Loucy (cell line): Measurements from ENCODE around the gene HELT.

ENCODE experiments used
- H2AFZ ChIP-seq: fragments of 200-600 bp; sonication (generic); 2 replicates; pipeline ENCODE4 v1.6.0; 2016; ENCODE audit warnings: antibody characterized with exemption, mild to moderate bottlenecking, low read length, moderate library complexity
- H3F3A ChIP-seq: fragments of 200-600 bp; 2 replicates; pipeline ENCODE4 v1.6.0; 2016; ENCODE audit warnings: antibody characterized with exemption, low read depth, mild to moderate bottlenecking
- H3K27me3 ChIP-seq: fragments of 200-600 bp; sonication (generic); 2 replicates; pipeline ENCODE4 v1.6.1; 2014; ENCODE audit warnings: low read length, mild to moderate bottlenecking; ENCODE audit not compliant: insufficient read depth, poor library complexity, severe bottlenecking
- H3K36me3 ChIP-seq: fragments of 200-600 bp; sonication (generic); 2 replicates; pipeline ENCODE4 v1.6.1; 2016; ENCODE audit warnings: low read length; ENCODE audit not compliant: insufficient read depth
- H3K4me1 ChIP-seq: fragments of 200-600 bp; sonication (generic); 2 replicates; pipeline ENCODE4 v1.5.1; 2014; ENCODE audit warnings: low read length, mild to moderate bottlenecking; ENCODE audit not compliant: insufficient read depth, poor library complexity, severe bottlenecking
- H3K4me2 ChIP-seq: fragments of 200-600 bp; sonication (generic); 2 replicates; pipeline ENCODE4 v1.6.0; 2014; ENCODE audit warnings: antibody characterized with exemption, low read length, low read depth, mild to moderate bottlenecking; ENCODE audit not compliant: poor library complexity, severe bottlenecking
- H3K4me3 ChIP-seq: fragments of 200-600 bp; sonication (generic); 2 replicates; pipeline ENCODE4 v1.5.1; 2014; ENCODE audit warnings: low read length, mild to moderate bottlenecking, mixed read lengths; ENCODE audit not compliant: poor library complexity, severe bottlenecking
- H3K79me2 ChIP-seq: fragments of 200-600 bp; sonication (generic); 2 replicates; pipeline ENCODE4 v1.6.1; 2014; ENCODE audit warnings: low read length; ENCODE audit not compliant: insufficient read depth
- H3K9ac ChIP-seq: fragments of 200-600 bp; sonication (generic); 2 replicates; pipeline ENCODE4 v1.6.0; 2014; ENCODE audit warnings: mild to moderate bottlenecking, low read depth, low read length, moderate library complexity; ENCODE audit not compliant: poor library complexity, severe bottlenecking
- H3K9me2 ChIP-seq: fragments of 200-600 bp; sonication (generic); replicated peaks from 2 replicates; pipeline ENCODE4 v1.6.1; 2016; ENCODE audit warnings: low read depth, low read length, mixed read lengths
- H3K9me3 ChIP-seq: fragments of 200-600 bp; sonication (generic); 2 replicates; pipeline ENCODE4 v1.6.1; 2014; ENCODE audit warnings: mild to moderate bottlenecking, antibody characterized with exemption, low read length, low read depth; ENCODE audit not compliant: insufficient read depth
- H4K20me1 ChIP-seq: fragments of 200-600 bp; sonication (generic); 2 replicates; pipeline ENCODE4 v1.6.0; 2014; ENCODE audit warnings: antibody characterized with exemption, low read length, mild to moderate bottlenecking; ENCODE audit not compliant: insufficient read depth, poor library complexity, severe bottlenecking
- EZH2phosphoT487 ChIP-seq: fragments of 200-600 bp; IDR thresholded peaks from 2 replicates; pipeline ENCODE4 v1.6.1; 2018; ENCODE audit warnings: antibody characterized with exemption, mild to moderate bottlenecking, moderate library complexity, borderline replicate concordance
- TF ChIP-seq, protein P1 (sequence below): fragments of 200-600 bp; sonication (generic); conservative IDR thresholded peaks from 2 replicates; pipeline ENCODE4 v1.5.1; 2014; ENCODE audit warnings: mild to moderate bottlenecking, antibody characterized with exemption, low read length

The HELT gene

DNA sequence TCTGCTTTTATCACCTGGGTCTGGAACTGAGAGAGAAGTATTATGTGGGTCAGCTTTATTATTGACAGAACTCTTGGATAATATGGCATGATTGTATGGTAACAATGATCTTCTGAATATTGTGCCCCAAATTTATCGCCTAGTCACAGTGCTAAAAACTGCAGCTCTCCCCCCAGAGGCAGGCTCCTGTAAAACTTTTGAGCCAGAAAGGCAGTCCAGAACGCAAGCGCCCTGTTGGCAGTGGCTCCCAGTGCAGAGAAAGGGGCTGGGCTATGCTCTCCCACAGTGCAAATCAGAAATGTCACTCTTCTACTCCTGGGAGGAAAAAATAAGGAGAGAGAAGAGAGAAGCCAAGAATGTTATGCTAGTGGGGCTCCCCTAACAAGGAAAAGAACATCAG is 50.5 kb downstream of the HELT start:
- Histone ChIP-seq H3K4me2 (no peak overlapping the region), H2AFZ (no peak overlapping the region), H3K9me2 (no peaks in the 10 kb centered on the region), H3F3A (no peaks in the 10 kb centered on the region), H3K9ac (no peak overlapping the region), H3K4me3 (no peak overlapping the region), H4K20me1 (no peaks in the 10 kb centered on the region), H3K27me3 (no peaks in the 10 kb centered on the region), H3K36me3 (no peaks in the 10 kb centered on the region), H3K9me3 (no peaks in the 10 kb centered on the region), H3K79me2 (no peaks in the 10 kb centered on the region), H3K4me1 (no peaks in the 10 kb centered on the region)
- TF ChIP-seq, protein P1, sequence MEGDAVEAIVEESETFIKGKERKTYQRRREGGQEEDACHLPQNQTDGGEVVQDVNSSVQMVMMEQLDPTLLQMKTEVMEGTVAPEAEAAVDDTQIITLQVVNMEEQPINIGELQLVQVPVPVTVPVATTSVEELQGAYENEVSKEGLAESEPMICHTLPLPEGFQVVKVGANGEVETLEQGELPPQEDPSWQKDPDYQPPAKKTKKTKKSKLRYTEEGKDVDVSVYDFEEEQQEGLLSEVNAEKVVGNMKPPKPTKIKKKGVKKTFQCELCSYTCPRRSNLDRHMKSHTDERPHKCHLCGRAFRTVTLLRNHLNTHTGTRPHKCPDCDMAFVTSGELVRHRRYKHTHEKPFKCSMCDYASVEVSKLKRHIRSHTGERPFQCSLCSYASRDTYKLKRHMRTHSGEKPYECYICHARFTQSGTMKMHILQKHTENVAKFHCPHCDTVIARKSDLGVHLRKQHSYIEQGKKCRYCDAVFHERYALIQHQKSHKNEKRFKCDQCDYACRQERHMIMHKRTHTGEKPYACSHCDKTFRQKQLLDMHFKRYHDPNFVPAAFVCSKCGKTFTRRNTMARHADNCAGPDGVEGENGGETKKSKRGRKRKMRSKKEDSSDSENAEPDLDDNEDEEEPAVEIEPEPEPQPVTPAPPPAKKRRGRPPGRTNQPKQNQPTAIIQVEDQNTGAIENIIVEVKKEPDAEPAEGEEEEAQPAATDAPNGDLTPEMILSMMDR = no peak
- TF ChIP-seq EZH2phosphoT487 = no peak
